NCI-H1105 treated with DMSO at 0.1 percent for 48 hours (cell line): Measurements from ENCODE around the gene HPCA.

Experiments
- DNase-seq: peaks from one replicate; lab custom pipeline; 2025; lab: John Stamatoyannopoulos, UW

The HPCA gene

GRCh38 chr1:32871364-32872191 is 14.7 kb upstream of the HPCA start:
- no peak for DNase-seq

DNA sequence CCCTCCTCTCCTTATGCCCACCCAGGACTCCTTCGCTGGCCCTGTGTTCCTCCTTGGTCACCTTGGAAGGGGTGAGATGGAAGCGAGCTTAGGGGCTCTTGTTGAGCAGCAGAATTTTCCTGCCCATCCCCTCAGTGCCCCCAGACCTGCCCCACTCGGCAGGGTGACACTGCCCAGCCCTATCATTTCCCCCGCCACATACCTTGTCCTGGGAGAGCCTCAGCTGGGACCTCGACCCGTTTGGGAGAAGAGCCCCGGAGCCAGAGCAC is 14.2 kb upstream of the HPCA start:
- DNase-seq = no peak

DNA sequence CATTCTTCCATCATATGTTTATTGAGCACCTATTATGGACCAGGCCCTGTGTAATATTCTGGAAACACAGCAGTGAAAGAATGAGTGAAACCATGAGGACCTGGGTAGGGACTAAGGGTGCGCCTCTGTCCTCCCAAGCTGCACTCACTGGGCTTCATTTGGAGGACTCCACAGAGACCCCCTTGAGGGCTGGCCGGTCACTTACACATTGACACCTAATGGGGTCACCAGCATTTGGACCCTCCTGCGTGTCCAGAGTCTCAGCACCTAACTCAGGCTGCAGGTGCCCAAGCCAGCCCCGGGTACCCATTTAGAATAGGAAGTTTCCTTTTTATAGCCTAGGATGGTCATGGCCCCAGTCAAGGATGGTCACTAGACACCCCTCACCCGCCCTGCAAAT is 12.8 kb upstream of the HPCA start:
- DNase-seq = no peak

DNA sequence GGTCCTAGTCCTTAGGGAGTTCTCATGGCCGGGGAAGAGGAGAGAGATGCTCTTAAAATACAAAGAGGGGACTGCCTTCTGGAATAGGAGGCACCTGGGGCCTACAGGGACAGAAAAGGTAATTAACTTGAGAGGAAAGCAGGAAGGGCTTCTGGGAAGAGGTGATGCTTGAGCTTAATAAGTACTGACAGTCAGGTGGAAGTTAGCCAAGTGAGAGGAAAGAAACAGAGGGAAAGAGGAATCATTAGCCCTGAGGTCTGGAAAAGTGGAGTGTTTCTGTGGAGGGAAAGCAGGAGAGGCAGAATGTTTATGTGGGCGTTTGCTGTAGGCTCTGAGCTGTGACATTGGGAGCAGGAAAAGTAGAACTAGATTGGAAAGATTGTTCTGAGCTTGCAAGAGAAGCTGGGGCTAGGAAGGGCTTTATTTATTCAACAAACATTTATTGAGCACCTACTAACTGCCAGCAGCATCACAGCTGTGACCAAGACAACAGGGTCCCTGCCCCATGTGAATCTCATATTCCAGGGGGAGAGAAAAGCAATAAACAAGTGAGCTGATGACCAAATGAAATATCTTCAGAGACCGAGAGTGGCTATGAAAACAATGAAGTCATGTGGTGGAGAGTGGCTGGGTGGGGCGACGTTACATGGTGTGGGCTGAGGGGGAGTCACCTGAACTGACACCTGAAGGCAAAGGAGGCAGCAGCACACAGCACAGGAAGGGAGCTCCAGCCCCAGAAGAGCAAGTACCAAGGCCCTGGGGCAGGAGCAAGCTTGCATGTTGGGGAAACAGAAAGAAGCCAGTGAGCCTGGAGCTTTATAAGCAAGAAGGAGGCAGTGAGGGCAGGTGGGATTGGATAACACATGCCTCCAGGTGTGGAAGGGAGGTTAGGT is 11.2 kb upstream of the HPCA start:
- no peak for DNase-seq

DNA sequence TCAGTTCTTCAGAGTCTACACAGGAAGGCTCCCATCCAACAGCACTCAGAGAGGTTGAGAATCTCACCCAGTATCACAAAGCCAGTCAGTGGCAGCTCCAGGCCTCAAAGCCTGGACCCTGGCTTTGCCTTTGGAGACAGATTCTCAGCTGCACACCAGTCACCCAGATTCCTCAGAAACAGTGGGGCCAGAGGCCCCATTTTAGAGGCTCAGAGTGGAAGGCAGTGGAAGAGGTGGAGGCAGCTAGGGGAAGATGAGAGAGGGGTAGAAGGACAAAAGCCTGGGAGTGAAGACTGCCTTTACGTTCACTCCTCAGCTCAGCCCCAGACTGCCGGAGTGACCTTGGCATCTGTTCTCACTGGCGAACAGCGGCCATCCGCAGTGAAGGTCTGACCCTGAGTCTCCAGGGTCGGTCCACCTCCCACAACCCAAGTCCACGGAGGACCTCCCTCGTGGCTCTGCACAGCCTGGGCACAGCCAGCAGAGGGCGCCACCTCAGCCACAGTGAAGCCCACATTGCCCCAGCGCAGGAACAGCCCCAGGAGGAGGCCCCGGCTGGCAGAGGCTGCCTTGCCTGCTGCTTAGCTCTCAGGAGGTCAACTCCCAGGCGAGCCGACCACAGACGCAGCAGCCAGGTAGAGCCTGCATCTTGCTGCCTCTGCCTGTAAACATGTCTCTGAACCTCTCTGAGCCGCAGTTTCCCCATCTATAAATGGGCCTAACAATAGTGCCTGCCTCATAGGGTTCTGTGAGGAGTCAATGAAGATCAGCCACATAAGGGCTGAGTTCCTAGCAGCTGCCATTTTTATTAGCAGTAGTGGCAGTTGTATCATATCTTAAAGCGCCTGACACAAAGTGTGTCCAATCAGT is 9.7 kb upstream of the HPCA start:
- peak; percentile 16 for DNase-seq

GRCh38 chr1:32877211-32878110 is 8.8 kb upstream of the HPCA start:
- peak; percentile 68 for DNase-seq

DNA sequence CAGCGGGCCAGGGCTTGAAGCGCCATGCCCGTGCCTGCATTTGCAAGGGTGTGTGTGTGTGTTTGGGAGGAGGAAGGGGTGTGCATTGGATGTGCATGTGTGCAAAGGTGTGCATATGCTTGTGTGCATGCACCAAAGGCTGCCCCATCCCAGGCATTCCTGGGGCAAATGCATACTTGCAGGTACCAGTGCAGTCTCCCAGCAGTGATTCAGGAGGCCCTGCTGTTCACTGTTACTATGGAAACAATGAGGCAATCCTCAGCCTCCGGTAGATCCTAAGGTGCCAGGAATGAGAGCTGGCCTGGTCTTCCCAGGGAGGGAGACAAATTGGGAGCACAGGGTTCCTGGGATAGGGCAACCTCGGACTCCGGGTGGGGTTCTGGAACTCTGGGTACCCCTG is 8.1 kb upstream of the HPCA start:
- DNase-seq = peak; percentile 13

GRCh38 chr1:32878637-32879041 is 7.7 kb upstream of the HPCA start:
- DNase-seq = no peak

DNA sequence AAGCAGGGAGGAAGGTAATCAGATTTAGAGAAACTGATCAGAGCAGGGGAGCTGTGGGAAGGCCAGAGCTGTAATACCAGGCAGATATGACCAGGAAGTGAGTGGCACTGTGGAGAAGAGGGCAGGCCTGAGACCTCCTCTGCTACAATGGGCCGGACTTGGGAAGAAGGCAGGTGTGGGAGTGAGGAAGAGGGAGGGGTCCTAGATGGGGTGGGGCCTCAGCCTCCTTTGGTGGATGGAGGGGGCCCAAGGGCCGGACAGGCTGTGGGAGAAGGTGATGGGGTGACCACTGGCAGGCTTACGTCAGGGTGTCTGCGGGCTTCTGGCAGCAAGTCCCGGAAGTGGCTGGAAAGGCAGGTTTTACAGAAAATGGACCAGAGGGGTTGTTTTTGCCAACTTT is 5.0 kb upstream of the HPCA start:
- no peak for DNase-seq

- DNase-seq = no peak
Measured at GRCh38 chr1:32881871-32882850, 4.1 kb upstream of the HPCA start.

- DNase-seq = no peak
Measured at GRCh38 chr1:32883338-32884031, 2.8 kb upstream of the HPCA start.

GRCh38 chr1:32884032-32884372 is 2.3 kb upstream of the HPCA start:
- no peak for DNase-seq

DNA sequence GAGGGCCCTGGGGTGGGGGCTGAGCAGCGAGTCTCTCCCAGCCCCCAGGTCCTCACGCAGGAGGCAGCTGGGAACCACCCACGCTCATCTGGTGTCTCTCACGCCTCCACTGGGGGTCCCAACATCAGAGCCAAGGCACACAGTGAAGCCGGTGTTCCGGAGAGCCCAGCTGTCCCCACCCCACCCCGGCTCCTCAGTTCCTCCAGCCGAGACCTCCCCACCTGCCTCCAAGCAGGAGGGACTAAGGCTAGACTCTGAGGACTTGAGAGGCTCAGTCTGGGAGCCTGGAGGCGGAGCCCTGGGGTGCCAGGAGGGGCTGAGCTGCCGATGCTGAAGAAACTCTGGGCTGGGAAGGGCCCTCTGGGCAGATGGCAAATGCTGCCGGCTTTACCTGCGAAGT is 1.6 kb upstream of the HPCA start:
- no peak for DNase-seq

GRCh38 chr1:32885676-32886003 is 651 bp upstream of the HPCA start:
- no peak for DNase-seq

DNA sequence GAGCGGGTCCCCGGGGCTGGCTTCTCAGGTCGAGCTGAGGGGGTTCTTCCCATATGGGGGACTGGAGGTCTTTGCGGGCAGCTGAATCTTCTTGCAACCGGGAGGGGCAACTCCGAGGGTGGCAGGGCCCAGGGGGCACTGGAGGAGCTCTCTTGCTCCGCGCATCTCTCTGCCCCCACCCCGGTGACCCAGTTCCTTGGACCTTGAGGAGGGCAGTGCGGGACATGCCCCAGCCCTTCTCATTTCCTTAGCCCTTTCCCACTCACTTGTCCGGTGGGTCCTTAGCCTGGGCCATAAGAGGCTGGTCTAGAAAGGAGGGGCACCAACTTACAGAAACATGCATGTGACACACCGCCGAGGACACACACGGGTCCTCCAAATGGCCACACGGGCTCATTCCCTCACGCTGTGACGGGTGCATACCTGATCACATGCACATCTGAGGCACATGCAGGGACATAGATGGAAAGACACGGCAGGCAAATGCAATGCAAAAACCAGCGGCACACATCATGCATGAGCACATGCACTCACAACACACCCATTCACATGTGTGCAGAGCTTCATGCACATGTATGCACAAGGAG is 630 bp downstream of the HPCA start:
- no peak for DNase-seq

DNA sequence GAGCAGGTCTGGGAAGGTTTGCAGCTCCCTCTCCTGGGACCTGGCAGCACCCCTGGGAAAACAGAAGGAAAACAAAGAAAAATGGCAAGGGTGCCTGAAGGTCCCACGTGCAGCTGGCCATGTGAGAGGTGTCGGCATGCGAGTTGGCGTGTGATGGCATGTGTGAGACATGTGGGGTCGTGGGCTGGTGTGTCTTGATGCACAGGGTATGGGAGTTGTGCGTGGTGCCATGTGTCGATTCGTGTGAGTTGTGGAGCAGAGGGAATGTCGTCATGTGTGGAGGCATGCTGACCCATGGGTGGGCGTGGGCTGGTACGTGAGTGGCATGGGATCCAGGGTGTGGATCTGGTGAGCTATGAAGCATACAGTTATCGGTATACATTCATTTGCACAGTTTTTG is 1.3 kb downstream of the HPCA start:
- DNase-seq = no peak

- no peak for DNase-seq
Measured at GRCh38 chr1:32888134-32888533, 1.8 kb downstream of the HPCA start.

DNA sequence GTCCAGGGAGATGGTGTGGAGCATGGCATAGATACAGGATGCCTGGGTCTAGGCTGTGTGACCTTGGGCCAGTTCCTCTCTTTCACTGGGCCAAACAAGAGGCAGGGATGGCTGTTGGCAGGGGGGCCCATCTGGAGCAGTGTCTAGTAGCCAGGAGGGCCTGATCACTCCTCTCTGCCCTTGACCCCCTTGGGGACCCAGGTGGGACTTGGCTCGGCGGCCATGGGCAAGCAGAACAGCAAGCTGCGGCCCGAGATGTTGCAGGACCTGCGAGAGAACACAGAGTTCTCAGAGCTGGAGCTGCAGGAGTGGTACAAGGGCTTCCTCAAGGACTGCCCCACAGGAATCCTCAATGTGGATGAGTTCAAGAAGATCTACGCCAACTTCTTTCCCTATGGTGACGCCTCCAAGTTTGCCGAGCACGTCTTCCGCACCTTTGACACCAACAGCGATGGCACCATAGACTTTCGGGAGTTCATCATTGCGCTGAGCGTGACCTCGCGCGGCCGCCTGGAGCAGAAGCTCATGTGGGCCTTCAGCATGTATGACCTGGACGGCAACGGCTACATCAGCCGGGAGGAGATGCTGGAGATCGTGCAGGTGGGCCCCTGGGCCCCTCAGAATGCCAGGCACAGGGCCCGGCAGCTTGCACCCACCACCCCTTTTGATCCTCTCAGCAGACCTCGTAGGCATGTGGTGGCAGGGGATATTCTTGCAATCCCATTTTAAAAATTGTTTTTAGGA is 2.6 kb downstream of the HPCA start:
- DNase-seq = no peak
